Activated CD8-positive, alpha-beta memory T cell treated with anti-CD3 and anti-CD28 coated beads for 24 hours (primary cell): ENCODE data around the gene HM13.
"Not testable (repeated sequence)": the region's sequence is repeated elsewhere in the genome, so short reads cannot be mapped to it uniquely, and the experiment has no call there.

Source experiments
- DNase-seq: peaks from one replicate; pipeline ENCODE4 v3.0.0-alpha.2; 2020

The HM13 gene

GRCh38 chr20:31502884-31503673 is 11.2 kb upstream of the HM13 start:
- DNase-seq: peak; percentile 89

GRCh38 chr20:31505903-31506302 is 8.3 kb upstream of the HM13 start:
- no peak for DNase-seq

GRCh38 chr20:31508517-31509244 is 5.6 kb upstream of the HM13 start:
- no peak for DNase-seq

- no peak for DNase-seq
Observed at GRCh38 chr20:31515072-31515774, 981 bp downstream of the HM13 start.

DNA sequence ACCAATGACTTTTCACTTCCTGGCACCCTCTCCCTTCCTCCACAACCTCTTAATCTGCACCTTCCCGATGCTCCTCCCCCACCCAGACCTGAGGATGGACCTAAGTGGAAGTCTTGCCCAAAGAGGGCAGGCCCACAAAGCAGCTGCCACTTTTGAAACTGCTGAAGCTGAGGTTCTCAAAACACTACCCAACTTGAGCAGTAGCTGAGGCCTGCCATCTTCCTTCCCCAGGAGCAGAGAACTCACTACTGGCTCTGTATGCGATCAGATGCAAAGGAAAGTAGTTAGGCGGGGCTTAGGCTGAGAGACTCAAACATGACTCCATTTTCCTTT is 1.5 kb downstream of the HM13 start:
- DNase-seq: no peak

- DNase-seq: no peak
Observed at GRCh38 chr20:31516166-31516565, 1.9 kb downstream of the HM13 start.

DNA sequence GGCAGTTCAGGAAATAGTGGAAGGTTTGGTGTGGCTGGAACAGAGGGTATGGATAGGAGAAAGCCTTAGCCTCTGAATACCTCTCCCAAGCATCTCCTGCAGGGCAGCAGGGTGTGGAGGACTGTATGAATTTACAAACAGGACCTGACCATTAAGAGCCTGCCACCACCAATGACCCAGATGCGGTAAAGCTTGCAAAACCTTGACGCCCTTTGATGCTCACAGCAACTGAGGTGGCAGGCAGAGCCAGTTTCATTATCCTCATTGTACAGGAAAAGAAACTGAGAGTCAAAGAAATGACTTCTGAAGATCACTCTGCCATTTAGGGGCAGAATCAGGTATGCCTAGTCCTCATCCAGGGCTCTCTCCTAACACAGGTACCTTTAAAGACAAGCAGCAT is 2.4 kb downstream of the HM13 start:
- DNase-seq: no peak

GRCh38 chr20:31517373-31517772 is 3.1 kb downstream of the HM13 start:
- no peak for DNase-seq

- not testable (repeated sequence) for DNase-seq
Observed at GRCh38 chr20:31521267-31521666, 7.0 kb downstream of the HM13 start.

DNA sequence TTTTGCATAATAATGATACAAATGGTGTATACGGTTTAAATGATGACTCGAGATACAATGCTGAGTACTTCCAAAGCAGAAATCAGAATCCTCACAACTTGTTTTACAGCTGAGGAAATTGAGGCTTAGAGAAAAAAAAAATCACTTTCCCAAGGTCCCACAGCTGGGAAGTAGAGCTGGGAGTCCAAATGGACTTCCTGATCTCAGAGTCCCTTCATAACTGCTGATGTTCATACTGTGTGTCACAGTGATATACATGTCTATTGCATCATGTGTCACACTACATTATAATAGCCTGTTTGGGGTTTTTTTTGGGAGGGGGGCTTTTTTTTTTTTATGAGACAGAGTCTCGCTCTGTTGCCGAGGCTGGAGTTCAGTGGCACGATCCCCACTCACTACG is 8.5 kb downstream of the HM13 start:
- DNase-seq: no peak

GRCh38 chr20:31523361-31524283 is 9.4 kb downstream of the HM13 start:
- no peak for DNase-seq

GRCh38 chr20:31527266-31527665 is 13.0 kb downstream of the HM13 start:
- no peak for DNase-seq

DNA sequence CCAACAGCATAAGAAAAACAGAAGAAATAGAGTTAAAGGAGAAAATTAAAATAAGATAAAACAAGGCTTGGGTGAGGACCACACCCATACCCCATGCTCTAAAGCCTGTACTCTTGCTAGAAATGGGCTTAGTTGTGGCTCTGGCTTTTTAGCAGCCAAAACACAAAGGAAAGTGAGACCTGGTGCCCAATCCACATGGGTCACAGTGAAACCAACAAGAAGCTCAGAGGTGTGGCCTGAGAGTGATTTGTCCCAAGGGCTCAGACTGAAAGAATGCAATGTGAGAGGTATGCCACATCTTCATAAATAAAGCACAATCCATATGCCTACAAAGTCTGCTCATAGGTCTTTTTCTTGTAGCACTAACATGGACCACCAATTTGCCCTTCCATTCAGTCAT is 21.1 kb downstream of the HM13 start:
- no peak for DNase-seq

GRCh38 chr20:31536575-31536974 is 22.3 kb downstream of the HM13 start:
- no peak for DNase-seq

- DNase-seq: no peak
Observed at GRCh38 chr20:31537116-31537871, 23.1 kb downstream of the HM13 start.

DNA sequence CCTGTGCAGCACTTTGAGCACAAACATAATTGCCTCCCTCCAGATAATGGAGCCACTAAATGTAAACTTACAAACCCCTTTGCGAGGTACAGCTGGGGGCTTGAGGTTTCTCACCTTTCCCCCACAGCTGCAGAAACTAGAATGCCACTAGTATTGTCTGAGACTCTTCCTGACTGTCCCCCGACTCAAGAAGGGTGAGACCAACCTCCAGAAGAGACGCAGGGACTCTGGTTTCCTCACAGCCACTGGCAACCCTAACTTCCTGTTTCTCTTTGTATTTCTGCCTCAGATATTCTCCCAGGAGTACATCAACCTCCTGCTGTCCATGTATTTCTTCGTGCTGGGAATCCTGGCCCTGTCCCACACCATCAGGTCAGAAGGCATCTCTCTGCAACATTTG is 23.6 kb downstream of the HM13 start:
- no peak for DNase-seq

GRCh38 chr20:31538326-31538725 is 24.1 kb downstream of the HM13 start:
- no peak for DNase-seq

DNA sequence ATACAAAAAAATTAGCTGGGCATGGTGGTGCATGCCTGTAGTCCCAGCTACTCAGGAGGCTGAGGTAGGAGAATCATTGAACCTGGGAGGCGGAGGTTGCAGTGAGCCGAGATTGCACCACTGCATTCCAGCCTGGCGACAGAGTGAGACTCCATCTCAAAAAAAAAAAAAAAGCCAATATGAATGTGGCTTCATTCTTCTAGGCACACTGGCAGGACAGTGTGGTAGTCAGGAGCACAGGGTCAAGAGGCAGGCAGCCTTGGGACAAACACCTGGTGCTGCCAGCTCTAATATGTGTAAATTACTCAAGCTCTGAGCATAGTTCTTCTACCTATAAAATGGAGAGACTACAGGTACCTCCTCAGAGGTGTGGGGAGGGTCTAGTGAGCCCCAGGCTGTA is 25.4 kb downstream of the HM13 start:
- DNase-seq: not testable (repeated sequence)

DNA sequence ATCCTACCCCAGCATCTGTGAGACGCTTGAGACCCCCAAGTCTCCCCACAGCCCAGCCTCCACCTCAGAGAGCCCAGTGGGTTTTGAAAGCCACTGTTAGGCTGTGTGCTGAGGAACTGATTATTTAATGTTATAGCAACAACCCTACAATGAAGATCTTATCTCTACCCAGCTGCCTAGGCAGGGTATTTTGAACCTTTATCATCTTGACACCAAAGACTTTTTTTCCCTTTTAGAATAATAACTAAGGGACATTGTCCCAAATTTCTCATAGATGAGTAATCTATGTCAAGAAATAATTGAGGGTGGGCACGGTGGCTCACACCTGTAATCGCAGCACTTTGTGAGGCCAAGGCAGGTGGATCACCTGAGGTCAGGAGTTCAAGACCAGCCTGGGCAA is 26.2 kb downstream of the HM13 start:
- no peak for DNase-seq

DNA sequence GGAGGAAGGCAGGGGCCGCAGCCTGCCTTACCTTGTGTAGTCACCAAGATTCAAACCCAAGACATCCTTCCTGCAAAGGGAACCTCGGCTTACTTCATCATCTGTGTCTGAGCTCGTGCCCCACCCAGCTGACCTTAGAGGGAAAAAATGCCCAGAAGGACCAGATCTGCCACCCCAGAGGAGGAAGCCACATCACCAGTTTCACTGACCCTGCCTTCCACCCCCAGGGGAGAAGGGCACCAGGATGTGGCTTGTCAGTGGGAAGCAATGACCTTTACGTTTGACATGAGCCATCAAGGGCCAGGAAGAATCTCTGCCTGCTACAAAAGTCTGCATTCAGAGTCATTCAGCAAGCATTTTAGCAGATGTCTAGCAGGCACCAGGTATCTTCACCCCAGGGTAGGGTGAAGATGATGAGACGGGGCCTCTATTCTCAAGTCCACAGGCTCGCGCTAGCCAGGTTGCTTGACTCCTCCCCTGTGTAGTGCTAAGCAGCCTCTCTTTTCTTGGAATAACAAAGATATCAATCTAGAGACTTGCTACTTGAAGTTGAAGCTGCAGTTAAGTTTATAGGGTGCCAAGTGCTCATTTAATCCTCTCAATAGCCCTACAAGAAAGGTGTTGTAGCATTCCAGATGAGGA is 28.1 kb downstream of the HM13 start:
- DNase-seq: peak; percentile 64

- no peak for DNase-seq
Observed at GRCh38 chr20:31542963-31543362, 28.7 kb downstream of the HM13 start.
